Activated CD4-positive, alpha-beta T cell treated with anti-CD3 and anti-CD28 coated beads for 36 hours (primary cell): ENCODE data around the gene TFEB. TPM values are rescaled to one million over a fixed set of nuclear protein-coding genes. Genes with fewer than 3 reads are reported as not detected.

Experiments
- ATAC-seq: fragments of 200-7000 bp; cut with Tn5 transposase; one replicate; pipeline ENCODE4 v1.10.0; 2021; ENCODE audit warnings: mild to moderate bottlenecking, moderate library complexity
- CTCF ChIA-PET: fragments of 350-600 bp; sonication (Branson Sonifier 250); formaldehyde crosslinking; loops from one replicate; lab custom pipeline; 2021; ENCODE audit warnings: antibody characterized with exemption; lab: Charles Lee
- POLR2A ChIA-PET: fragments of 350-600 bp; sonication (Branson Sonifier 250); formaldehyde crosslinking; loops from one replicate; lab custom pipeline; 2021; ENCODE audit warnings: antibody characterized with exemption, inconsistent platforms; lab: Charles Lee
- DNase-seq: peaks from one replicate; pipeline ENCODE4 v3.0.0-alpha.2; 2020
- H3K27ac Mint-ChIP-seq: one replicate; pipeline ENCODE4 v1.8.0; 2021; ENCODE audit warnings: mixed read lengths
- H3K27me3 Mint-ChIP-seq: one replicate; pipeline ENCODE4 v1.8.0; 2021; ENCODE audit warnings: mixed read lengths
- H3K36me3 Mint-ChIP-seq: one replicate; pipeline ENCODE4 v1.8.0; 2021; ENCODE audit warnings: low read depth, mixed read lengths
- H3K4me1 Mint-ChIP-seq: one replicate; pipeline ENCODE4 v1.8.0; 2021; ENCODE audit warnings: mixed read lengths
- H3K4me3 Mint-ChIP-seq: one replicate; pipeline ENCODE4 v1.8.0; 2021; ENCODE audit warnings: mild to moderate bottlenecking, moderate library complexity, mixed read lengths
- H3K9me3 Mint-ChIP-seq: one replicate; pipeline ENCODE4 v1.8.0; 2021; ENCODE audit warnings: low read depth, mixed read lengths
- intact Hi-C, 2 experiments: fragments of 100-400 bp; cut with DNase I in 1 of 2; cut with micrococcal nuclease in 1 of 2; formaldehyde crosslinking; loops; one replicate each; pipeline versions ENCODE4 v1.14.2 to v1.15.1; 2022 to 2024; cut with DNase I, micrococcal nuclease
- total RNA-seq, 2 experiments: library from RNA; stranded (reverse); gene quantifications; one replicate each; pipeline ENCODE4 v1.2.3, GENCODE V29; 2021

TFEB gene
- total RNA-seq, 2 experiments from 2014 or later, result 8.5 to 9.2 TPM

DNA sequence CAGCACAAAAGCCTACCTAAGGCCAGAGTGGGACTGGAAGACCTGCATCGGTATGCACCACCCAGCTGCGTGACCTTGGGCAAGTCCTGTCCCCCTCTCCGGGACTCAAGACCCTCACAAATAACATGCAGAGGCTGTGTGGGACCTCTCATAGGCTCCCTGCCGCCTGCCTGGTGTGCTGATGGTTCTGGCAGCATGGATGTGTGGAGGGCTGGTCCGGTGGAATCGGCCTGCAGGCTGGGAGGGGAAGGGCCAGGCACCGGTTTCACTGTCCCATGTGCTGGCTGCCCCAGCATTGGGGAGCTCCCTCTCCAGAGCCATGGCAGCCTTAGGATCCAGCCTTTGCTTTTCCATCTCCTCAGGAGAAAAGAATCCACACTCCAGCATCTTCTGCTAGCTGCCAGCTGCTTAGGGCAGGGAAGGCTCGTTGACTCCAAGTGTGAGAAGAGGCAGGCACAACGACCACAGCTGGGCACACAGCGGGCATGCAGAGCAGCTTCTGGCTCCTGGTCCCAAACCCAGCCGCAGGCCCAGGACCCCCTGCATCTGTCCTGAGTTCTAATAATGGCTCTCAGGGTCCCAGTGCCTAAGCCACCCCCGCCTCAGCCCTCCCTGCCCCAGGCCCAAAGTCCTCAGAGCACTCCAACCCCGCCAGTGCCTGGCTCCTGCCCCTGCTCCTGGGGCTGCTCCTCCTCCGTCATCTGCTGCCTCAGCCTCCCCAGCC lies 32.5 kb downstream of the TFEB start:
- no peaks in the 10 kb centered on the region for H3K36me3 Mint-ChIP-seq

DNA sequence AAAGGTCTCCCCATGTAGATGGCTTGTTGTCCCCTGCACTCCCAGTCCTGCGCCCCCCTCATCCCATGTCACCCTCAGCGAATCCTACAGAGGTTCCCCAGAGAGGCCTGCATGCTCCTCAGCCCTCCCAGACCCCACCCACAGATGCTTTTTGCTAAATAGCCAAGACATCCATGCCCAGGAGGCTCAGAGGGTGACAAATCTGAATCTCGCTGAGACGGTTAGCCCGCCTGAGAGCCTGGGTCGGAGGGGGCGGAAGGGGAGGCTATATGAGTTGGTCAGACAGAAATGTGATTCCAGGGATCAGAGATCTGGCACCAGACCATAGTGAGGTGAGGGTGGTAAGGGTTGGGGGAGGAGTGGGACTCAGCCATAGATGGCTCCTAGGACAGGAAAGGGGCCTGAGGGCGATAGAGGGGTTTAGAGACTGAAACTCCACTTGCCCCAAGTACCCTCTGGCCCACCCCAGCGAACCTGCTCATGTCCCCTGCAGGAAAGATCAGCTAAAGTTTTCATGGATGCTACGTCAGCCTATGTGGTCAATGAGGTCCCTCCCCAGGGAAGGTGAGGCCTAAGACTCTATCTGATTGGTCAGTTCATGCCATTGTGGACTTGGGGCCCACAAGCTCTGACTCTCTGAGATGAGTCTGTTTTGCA lies 33.2 kb downstream of the TFEB start:
- no peak overlapping the region for H3K27ac Mint-ChIP-seq
- CTCF ChIA-PET, result interaction anchor here (1.1 kb wide), 1 partner anchor 10 kb away, joined by 3 read pairs; no protein-coding TSS in a partner anchor
- POLR2A ChIA-PET, result no interaction called here

More for the DNA sequence above, 32.5 kb downstream of the TFEB start:
- ChIA-PET CTCF (interaction anchor here (1.1 kb wide), 1 partner anchor 10 kb away, joined by 3 read pairs; no protein-coding TSS in a partner anchor), POLR2A (no interaction called here)
- ATAC-seq (no peak), DNase-seq (no peak)
- peaks cover 26% of the 10 kb centered on the region for H3K4me1 Mint-ChIP-seq
- no peaks in the 10 kb centered on the region for H3K27me3 Mint-ChIP-seq
- no peak overlapping the region for H3K27ac Mint-ChIP-seq
- intact Hi-C loops, result loop anchor here in 1 of 2 experiments (10.0 kb wide), 1 partner anchor 72 kb away; the partner anchor contains the start of gene FRS3
- no peaks in the 10 kb centered on the region for H3K9me3 Mint-ChIP-seq
- no peak overlapping the region for H3K4me3 Mint-ChIP-seq

DNA sequence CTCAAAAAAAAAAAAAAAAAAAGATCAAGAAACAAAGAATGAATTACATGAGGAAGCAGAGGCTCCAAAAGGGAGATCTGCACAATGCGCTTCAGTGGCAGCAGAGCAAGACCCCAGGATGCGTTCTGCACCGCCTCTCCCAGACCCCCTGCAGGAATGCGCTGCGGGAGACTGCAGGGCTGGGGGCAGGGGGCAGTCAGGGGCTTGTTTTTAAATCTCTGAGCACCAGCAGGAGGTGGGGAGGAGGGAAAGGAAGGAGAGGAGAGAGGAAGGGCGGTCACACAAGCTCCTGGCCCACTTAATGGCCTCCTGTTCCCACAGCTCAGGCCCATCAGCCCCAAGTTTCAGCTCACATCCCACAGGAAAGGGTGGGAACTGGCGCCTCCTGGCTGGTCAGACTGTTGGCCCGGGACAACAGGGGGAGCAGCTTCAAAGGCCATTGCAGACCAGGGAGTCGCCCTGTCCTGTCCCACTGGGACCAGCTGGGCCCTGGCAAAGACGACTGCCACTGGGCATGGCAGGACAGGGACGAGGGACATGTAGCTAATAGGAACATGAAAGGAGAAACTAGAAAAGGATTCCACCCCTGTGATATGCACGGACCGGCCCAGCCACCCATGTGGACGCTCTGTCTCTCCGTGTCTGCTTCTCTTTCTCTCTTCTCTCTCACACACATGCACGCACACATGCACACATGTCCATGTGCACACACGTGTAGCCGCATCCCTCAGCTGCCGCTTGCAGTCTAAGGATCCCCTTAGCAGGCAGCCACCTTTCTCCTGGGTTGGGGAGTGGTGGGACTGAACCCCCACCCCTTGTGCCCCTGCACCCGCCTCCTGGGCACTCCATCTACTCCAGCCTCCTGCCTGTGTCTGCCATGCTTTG lies 34.7 kb downstream of the TFEB start:
- intact Hi-C loops, result loop anchor here in 1 of 2 experiments (10.0 kb wide), 1 partner anchor 74 kb away; the partner anchor contains the start of gene FRS3
- no peak for DNase-seq
- Mint-ChIP-seq H3K27me3 (no peaks in the 10 kb centered on the region), H3K36me3 (no peaks in the 10 kb centered on the region), H3K4me3 (no peak overlapping the region), H3K4me1 (peaks cover 4% of the 10 kb centered on the region), H3K9me3 (no peaks in the 10 kb centered on the region), H3K27ac (no peak overlapping the region)
- ChIA-PET CTCF (no interaction called here), POLR2A (no interaction called here)
- no peak for ATAC-seq

More for the DNA sequence above, 33.2 kb downstream of the TFEB start:
- Mint-ChIP-seq H3K4me3 (no peak overlapping the region), H3K9me3 (no peaks in the 10 kb centered on the region), H3K36me3 (no peaks in the 10 kb centered on the region), H3K4me1 (peaks cover 19% of the 10 kb centered on the region), H3K27me3 (no peaks in the 10 kb centered on the region)
- ATAC-seq (no peak), DNase-seq (no peak)
- intact Hi-C loops, result loop anchor here in 1 of 2 experiments (10.0 kb wide), 1 partner anchor 73 kb away; the partner anchor contains the start of gene FRS3

DNA sequence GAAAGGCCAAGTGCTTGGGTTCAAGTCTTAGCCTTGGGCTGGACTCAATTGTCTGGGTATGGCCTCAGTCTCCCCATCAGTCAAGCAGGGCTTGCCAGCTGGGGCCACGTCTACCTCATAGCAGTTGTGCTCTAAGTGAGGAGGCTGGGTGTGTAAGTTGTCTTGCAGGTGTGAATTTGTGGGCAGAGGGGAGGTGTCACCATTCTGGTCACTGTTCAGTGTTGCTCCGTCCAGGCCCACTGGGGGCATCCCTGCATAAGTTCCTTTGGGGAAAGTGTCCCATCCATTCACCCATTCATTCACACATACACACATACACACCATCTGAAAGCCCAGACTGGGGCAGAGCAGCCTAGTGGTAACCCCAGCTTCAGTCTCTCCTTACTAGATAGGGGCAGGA lies 36.3 kb downstream of the TFEB start:
- intact Hi-C loops, result no loop called here
- Mint-ChIP-seq H3K4me3 (no peak overlapping the region), H3K9me3 (no peaks in the 10 kb centered on the region), H3K4me1 (no peaks in the 10 kb centered on the region), H3K27ac (no peak overlapping the region), H3K27me3 (no peaks in the 10 kb centered on the region), H3K36me3 (no peaks in the 10 kb centered on the region)
- no peak for ATAC-seq
- no peak for DNase-seq
- CTCF ChIA-PET, result interaction anchor here (1.3 kb wide), 1 partner anchor 16 kb away, joined by 3 read pairs; no protein-coding TSS in a partner anchor
- POLR2A ChIA-PET, result no interaction called here

DNA sequence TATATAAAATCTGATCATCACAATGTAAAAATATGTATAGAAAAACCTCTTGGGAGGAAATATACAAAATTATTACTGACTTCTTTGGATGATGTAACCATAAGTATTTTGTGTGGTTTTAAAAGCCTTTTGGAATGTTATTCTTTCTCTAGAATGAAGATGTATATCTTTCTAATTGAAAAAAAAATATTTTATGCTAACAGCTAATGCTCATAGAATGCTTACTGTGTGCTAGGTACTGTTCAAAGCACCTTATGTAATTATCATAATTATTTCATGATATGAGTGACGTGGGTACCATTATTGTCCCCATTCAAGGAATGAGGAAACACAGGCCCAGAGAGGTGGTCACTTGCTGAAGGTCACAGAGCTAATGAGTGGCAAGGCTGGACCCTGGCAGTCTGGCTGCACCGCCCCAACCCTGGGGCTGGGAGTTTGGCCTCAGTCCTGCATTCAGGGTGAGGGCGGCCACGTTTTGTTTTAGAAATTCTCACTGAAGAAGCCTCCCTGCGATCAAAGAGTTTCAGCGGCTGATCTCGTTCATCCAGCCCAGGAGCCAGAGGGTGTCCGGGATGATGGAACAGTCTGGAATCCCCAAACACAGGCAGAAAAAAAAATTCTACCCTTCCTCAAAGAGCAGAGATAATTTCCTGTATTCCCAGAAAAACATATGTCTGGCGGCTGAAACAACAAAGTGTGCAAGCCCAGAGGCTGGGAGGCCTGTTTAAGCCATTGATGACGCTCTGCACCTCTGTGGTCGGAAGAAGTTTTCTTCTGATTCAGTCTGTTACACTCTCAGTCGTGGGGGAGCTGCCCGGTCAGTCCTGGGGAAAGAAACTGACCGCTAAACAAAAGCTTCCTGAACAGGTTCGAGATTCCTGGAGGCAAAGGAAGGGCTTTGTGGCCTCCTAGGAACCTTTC lies 37.3 kb downstream of the TFEB start:
- no peak for DNase-seq
- intact Hi-C loops, result no loop called here
- no peaks in the 10 kb centered on the region for H3K4me1 Mint-ChIP-seq
- no peaks in the 10 kb centered on the region for H3K9me3 Mint-ChIP-seq
- H3K27me3 Mint-ChIP-seq, result no peaks in the 10 kb centered on the region
- H3K4me3 Mint-ChIP-seq, result no peak overlapping the region
- no peaks in the 10 kb centered on the region for H3K36me3 Mint-ChIP-seq
- ChIA-PET CTCF (interaction anchor here (1.3 kb wide), 1 partner anchor 15 kb away, joined by 3 read pairs; no protein-coding TSS in a partner anchor), POLR2A (no interaction called here)
- no peak overlapping the region for H3K27ac Mint-ChIP-seq
- ATAC-seq, result no peak

DNA sequence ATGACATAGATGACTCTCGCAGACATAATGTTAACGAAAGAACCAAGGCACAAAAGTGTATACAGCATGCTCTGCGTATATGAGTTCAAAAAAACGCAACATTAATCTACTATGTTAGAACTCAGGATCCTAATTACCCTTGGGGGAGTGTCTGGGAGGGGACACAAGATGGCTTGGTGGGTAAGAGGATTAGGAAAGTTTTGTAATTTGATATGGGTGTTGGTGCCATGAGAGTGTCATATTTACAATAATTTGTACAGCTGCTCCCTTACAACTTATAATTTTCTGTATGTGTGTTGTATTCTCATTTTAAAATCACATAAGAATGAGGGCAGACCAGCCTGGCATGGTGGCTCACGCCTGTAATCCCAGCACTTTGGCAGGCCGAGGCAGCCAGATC lies 38.6 kb downstream of the TFEB start:
- CTCF ChIA-PET, result no interaction called here
- DNase-seq (no peak), ATAC-seq (no peak)
- Mint-ChIP-seq H3K4me1 (no peaks in the 10 kb centered on the region), H3K27ac (no peak overlapping the region), H3K9me3 (no peaks in the 10 kb centered on the region), H3K4me3 (no peak overlapping the region), H3K36me3 (no peaks in the 10 kb centered on the region), H3K27me3 (no peaks in the 10 kb centered on the region)
- intact Hi-C loops, result no loop called here
- POLR2A ChIA-PET, result no interaction called here

DNA sequence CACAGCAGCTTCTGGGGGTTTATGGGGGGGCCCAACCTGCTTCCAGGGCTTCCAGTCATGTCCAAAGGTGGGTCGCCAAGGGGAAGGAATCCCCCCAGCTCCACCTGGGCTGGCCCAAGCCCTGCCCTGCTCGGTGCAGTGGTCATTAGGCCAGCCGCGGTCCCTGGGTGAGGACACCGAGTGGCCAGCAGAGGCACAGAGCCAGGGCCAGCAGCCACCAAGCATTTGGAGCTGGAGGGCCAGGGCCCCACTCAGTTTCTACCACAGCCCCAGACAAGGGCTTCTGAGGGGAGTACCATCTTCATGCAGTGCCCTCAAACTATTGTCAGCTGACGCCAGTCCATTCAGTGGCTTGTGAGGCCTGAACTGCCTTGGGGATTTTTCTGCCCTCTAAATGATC lies 39.6 kb downstream of the TFEB start:
- intact Hi-C loops, result no loop called here
- ChIA-PET CTCF (interaction anchor here (0.6 to 2.7 kb wide), 3 partner anchors 9 to 78 kb away, joined by 3 to 10 read pairs (median 4); no protein-coding TSS in a partner anchor), POLR2A (no interaction called here)
- ATAC-seq (no peak), DNase-seq (no peak)
- Mint-ChIP-seq H3K4me1 (no peaks in the 10 kb centered on the region), H3K4me3 (no peak overlapping the region), H3K27ac (no peak overlapping the region), H3K9me3 (no peaks in the 10 kb centered on the region), H3K36me3 (no peaks in the 10 kb centered on the region), H3K27me3 (no peaks in the 10 kb centered on the region)

DNA sequence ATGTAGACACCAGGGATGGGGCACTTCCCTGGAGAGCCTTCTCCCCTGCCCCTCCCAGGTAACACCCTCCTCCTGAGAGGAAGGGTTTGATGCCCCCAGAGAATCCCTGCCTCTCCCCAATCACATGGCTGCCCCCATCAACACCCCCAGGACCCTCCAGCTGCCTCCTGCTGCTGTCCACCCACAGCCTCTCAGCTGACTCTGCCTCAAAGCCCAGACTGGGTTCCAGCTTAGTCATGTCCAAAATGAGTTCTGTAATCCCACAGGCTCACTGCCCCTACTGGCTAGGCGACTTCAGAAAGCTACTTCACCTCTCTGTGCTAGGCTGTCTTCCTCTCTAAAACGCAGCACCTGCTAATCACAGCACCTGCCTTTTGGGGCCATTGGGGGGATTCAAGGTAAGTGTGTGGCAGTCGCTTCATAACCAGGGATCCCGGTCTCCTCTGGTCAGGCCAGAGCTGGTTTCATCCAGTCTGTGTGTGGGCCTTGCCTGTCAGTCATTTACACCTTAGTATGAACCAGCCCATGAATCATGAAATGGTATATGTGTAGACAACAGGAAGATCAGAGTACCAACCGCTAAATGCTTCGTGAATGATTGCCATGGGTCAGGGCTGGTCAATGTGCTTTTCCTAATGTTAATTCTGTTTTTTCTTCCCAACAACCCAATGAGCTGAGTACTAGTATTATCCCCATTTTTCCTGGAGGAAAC lies 40.4 kb downstream of the TFEB start:
- POLR2A ChIA-PET, result interaction anchor here (0.6 kb wide), 1 partner anchor 404 kb away, joined by 3 read pairs; no protein-coding TSS in a partner anchor

DNA sequence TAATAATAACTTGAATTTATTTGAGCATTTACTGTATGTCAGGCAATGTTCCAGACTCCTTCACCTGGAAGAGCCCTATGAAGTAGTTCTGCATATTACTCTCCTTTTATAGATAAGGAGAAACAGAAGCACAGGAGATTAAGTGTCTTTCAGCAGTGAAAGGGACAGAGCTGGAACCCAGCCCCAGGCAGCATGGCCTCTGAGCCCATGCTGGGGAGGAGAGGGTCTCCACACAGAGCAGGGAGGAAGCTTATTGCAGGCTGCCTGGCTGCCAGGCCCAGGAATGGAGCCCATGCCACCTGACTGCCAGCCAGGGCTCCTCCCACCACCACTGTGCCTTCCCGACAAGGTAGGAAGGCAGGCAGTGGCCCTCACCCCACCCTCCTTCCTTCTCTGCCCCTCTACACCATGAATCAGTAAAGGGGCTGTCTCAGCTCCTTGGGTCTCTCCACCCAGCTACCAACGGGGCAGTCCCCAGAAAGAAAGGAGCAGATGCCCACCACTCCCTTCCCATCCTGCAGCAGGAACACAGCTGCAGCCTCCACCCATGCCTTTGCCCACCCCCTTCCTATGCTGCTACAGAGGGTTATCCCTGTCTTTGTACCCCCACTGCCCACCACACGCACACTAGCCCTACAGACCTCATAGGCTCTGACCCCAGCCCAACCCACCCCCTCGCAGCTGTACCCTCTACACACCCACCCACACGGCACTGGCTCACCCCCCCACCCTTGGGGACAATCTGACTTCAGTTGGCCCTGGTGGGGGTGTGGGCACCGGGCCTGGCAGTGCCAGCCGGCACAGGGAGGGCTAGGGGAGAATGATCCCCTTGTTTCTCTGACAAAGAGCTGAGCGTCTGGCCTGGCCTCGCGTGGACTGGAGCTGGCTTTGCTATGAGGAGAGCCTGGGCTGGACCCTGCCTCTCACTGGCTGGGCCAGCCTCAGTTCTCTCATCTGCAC lies 41.8 kb downstream of the TFEB start:
- Mint-ChIP-seq H3K27me3 (no peaks in the 10 kb centered on the region), H3K4me1 (peaks cover 3% of the 10 kb centered on the region), H3K36me3 (no peaks in the 10 kb centered on the region), H3K27ac (no peak overlapping the region), H3K4me3 (no peak overlapping the region), H3K9me3 (no peaks in the 10 kb centered on the region)
- POLR2A ChIA-PET, result no interaction called here
- intact Hi-C loops, result no loop called here
- no peak for DNase-seq
- no peak for ATAC-seq
- CTCF ChIA-PET, result interaction anchor here (1.6 to 2.7 kb wide), 2 partner anchors 9 to 10 kb away, joined by 3 to 10 read pairs; no protein-coding TSS in a partner anchor

More for the DNA sequence above, 40.4 kb downstream of the TFEB start:
- CTCF ChIA-PET, result interaction anchor here (0.9 to 2.7 kb wide), 2 partner anchors 10 to 11 kb away, joined by 3 to 10 read pairs; no protein-coding TSS in a partner anchor
- Mint-ChIP-seq H3K36me3 (no peaks in the 10 kb centered on the region), H3K27me3 (no peaks in the 10 kb centered on the region), H3K9me3 (no peaks in the 10 kb centered on the region), H3K4me1 (no peaks in the 10 kb centered on the region), H3K4me3 (no peak overlapping the region), H3K27ac (no peak overlapping the region)
- DNase-seq (no peak), ATAC-seq (no peak)
- intact Hi-C loops, result no loop called here
